GM21360 (cell line): ENCODE data around the gene RICTOR.
A peak's percentile ranks its signal among the peaks of the same experiment; 100 is the strongest.
"Not testable (repeated sequence)": the region's sequence is repeated elsewhere in the genome, so short reads cannot be mapped to it uniquely, and the experiment has no call there.

Experiments
- ATAC-seq: cut with Tn5 transposase; IDR thresholded peaks from one replicate; pipeline ENCODE4 v1.9.1; 2021; ENCODE audit warnings: mild to moderate bottlenecking, moderate library complexity; ENCODE audit not compliant: unreplicated experiment

Gene RICTOR

GRCh38 chr5:39057734-39058133 is 16.5 kb downstream of the RICTOR start:
- peak; percentile 46 for ATAC-seq

- ATAC-seq: no peak
These were observed 18.3 kb downstream of the RICTOR start for GRCh38 chr5:39055768-39056398.

GRCh38 chr5:39055027-39055767 is 19.0 kb downstream of the RICTOR start:
- no peak for ATAC-seq

- ATAC-seq: no peak
These were observed 21.0 kb downstream of the RICTOR start for GRCh38 chr5:39053189-39053588.

- no peak for ATAC-seq
These were observed 22.1 kb downstream of the RICTOR start for GRCh38 chr5:39052141-39052540.

GRCh38 chr5:39049315-39049714 is 24.9 kb downstream of the RICTOR start:
- ATAC-seq: no peak

GRCh38 chr5:39040875-39041274 is 33.3 kb downstream of the RICTOR start:
- ATAC-seq: no peak

GRCh38 chr5:39034493-39034892 is 39.7 kb downstream of the RICTOR start:
- ATAC-seq: not testable (repeated sequence)

- ATAC-seq: no peak
These were observed 43.2 kb downstream of the RICTOR start for GRCh38 chr5:39031041-39031440.

- ATAC-seq: no peak
These were observed 48.7 kb downstream of the RICTOR start for GRCh38 chr5:39025456-39025855.

GRCh38 chr5:39024884-39025283 is 49.3 kb downstream of the RICTOR start:
- ATAC-seq: no peak

GRCh38 chr5:39024005-39024404 is 50.2 kb downstream of the RICTOR start:
- no peak for ATAC-seq

GRCh38 chr5:39023121-39023520 is 51.1 kb downstream of the RICTOR start:
- no peak for ATAC-seq

- ATAC-seq: no peak
These were observed 52.0 kb downstream of the RICTOR start for GRCh38 chr5:39022151-39022550.

- no peak for ATAC-seq
These were observed 52.8 kb downstream of the RICTOR start for GRCh38 chr5:39021413-39021812.

- ATAC-seq: no peak
These were observed 53.7 kb downstream of the RICTOR start for GRCh38 chr5:39020458-39020857.

GRCh38 chr5:39019254-39019653 is 54.9 kb downstream of the RICTOR start:
- ATAC-seq: no peak

GRCh38 chr5:39017504-39017903 is 56.7 kb downstream of the RICTOR start:
- no peak for ATAC-seq

- no peak for ATAC-seq
These were observed 57.5 kb downstream of the RICTOR start for GRCh38 chr5:39016587-39017275.

GRCh38 chr5:39015743-39016586 is 58.2 kb downstream of the RICTOR start:
- no peak for ATAC-seq

GRCh38 chr5:39014561-39014960 is 59.6 kb downstream of the RICTOR start:
- ATAC-seq: no peak
